Esophagus squamous epithelium (tissue), 5 donors: Measurements from ENCODE around the gene LRP11. TPM values are rescaled to one million over a fixed set of nuclear protein-coding genes. Genes with fewer than 3 reads are reported as not detected.
A peak's percentile ranks its signal among the peaks of the same experiment; 100 is the strongest.

Experiments used
- DNase-seq: peaks from one replicate; lab custom pipeline; 2025; lab: John Stamatoyannopoulos, UW
- H3K27ac ChIP-seq, 4 donors: fragments of 200-600 bp; sonication (generic); one replicate each; pipeline ENCODE4 v1.5.1; 2016 to 2019; ENCODE audit warnings: mild to moderate bottlenecking in 1 of 4
- H3K27me3 ChIP-seq, 4 donors: fragments of 200-600 bp; sonication (generic); 1 replicate in 3 of 4; 2 replicates in 1 of 4; pipeline versions ENCODE4 v1.5.1 to v1.6.0; 2017 to 2021; ENCODE audit warnings: antibody characterized with exemption in 1 of 4
- H3K36me3 ChIP-seq, 3 donors: fragments of 200-600 bp; sonication (generic); one replicate each; pipeline ENCODE4 v1.5.1; 2016 to 2019
- H3K4me1 ChIP-seq, 3 donors: fragments of 200-600 bp; sonication (generic); one replicate each; pipeline ENCODE4 v1.5.1; 2017 to 2019
- H3K4me3 ChIP-seq, 4 donors: fragments of 200-600 bp; sonication (generic); 1 replicate in 3 of 4; 2 replicates in 1 of 4; pipeline ENCODE4 v1.5.1; 2016 to 2019; ENCODE audit warnings: mild to moderate bottlenecking in 2 of 4, moderate library complexity in 1 of 4
- H3K9me3 ChIP-seq, 3 donors: fragments of 200-600 bp; sonication (generic); one replicate each; pipeline ENCODE4 v1.5.1; 2016 to 2019
- POLR2A ChIP-seq, 4 donors: fragments of 450-650 bp; IDR thresholded peaks; one replicate each; pipeline ENCODE4 v1.6.1; 2017; ENCODE audit warnings: antibody characterized with exemption in 4 of 4, mild to moderate bottlenecking in 4 of 4, moderate library complexity in 3 of 4
- WGBS, 2 donors: methylation state at CpG; one replicate each; pipeline ENCODE4 v1.1.5; 2018; 5-methylcytosine and 5-hydroxymethylcytosine counted together
- intact Hi-C: fragments of 100-400 bp; cut with DNase I; formaldehyde crosslinking; loops from one replicate; pipeline ENCODE4 v1.15.0; 2022
- total RNA-seq, 4 donors: library from RNA; depleted of rRNA; stranded (reverse); fragments of >200 nt; gene quantifications; one replicate each; pipeline ENCODE4 v1.1.0, GENCODE V29; 2016
- TF ChIP-seq, protein P1 (sequence below), 6 experiments: fragments of 450-650 bp in 4 of 6; fragments of 200-600 bp in 2 of 6; sonication (generic) in 2 of 6; IDR thresholded peaks; one replicate each; pipeline ENCODE4 v1.5.1; 2016 to 2019; ENCODE audit warnings: antibody characterized with exemption in 6 of 6, mild to moderate bottlenecking in 4 of 6, moderate library complexity in 4 of 6
- donor health status: DM: yes; HTN: yes; CAD: no.

Gene LRP11
- total RNA-seq, 4 donors from 2014 or later: 40.2 to 74.9 (median 58.4) TPM

DNA sequence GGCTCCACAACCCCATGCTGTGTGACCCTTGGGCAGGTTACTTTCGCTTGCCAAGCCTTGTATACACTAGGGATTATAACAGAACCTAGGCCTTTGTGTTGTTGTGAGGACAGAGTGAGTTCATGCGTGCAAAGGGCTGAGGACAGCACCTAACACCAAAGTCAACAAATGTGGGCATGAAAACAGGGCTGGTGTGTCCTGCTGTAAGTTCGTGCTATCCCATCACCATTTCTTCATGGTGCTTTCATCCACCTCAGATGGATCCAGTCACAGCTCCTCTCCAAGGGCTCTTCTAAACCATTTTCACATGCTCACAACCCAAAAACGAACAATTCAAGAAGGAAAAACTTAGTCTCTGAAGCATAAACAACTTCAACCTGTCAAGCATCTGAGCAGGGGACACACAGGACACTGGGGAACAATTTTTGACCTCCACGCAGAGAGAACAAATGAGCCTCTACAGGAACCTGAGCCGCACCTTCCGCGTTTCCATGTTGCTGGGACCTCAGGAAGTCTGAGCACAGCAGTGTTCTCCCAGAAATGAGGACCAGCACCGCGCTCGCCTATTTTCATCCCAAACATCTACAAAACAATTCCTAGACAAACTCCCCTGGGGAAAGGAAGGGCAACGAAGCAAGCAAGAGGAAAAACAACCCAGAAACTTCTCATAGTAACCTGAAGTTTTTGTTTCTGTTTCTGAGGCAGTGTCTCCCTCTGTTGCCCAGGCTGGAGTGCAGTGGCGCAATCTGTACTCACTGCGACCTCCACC, 3.1 kb downstream of the LRP11 start:
- Histone ChIP-seq H3K4me1 (peaks cover 26 to 82% (median 30%) of the 10 kb centered on the region in 3 donors), H3K36me3 (no peaks in the 10 kb centered on the region), H3K27me3 (no peaks in the 10 kb centered on the region), H3K27ac (peak overlapping the region; percentile 16 to 99 (median 62)), H3K4me3 (no peak overlapping the region), H3K9me3 (no peaks in the 10 kb centered on the region)
- intact Hi-C loops: no loop called here
- DNase-seq: no peak
- no peak for TF ChIP-seq POLR2A (IDR thresholded peaks at IDR 0.05)
- TF ChIP-seq, protein P1, sequence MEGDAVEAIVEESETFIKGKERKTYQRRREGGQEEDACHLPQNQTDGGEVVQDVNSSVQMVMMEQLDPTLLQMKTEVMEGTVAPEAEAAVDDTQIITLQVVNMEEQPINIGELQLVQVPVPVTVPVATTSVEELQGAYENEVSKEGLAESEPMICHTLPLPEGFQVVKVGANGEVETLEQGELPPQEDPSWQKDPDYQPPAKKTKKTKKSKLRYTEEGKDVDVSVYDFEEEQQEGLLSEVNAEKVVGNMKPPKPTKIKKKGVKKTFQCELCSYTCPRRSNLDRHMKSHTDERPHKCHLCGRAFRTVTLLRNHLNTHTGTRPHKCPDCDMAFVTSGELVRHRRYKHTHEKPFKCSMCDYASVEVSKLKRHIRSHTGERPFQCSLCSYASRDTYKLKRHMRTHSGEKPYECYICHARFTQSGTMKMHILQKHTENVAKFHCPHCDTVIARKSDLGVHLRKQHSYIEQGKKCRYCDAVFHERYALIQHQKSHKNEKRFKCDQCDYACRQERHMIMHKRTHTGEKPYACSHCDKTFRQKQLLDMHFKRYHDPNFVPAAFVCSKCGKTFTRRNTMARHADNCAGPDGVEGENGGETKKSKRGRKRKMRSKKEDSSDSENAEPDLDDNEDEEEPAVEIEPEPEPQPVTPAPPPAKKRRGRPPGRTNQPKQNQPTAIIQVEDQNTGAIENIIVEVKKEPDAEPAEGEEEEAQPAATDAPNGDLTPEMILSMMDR (IDR thresholded peaks at IDR 0.05): peak in 2 of 6 experiments; percentile 8 to 10
- 77 to 84% methylated on average over 14 of the region's 14 CpGs for WGBS, 2 donors

DNA sequence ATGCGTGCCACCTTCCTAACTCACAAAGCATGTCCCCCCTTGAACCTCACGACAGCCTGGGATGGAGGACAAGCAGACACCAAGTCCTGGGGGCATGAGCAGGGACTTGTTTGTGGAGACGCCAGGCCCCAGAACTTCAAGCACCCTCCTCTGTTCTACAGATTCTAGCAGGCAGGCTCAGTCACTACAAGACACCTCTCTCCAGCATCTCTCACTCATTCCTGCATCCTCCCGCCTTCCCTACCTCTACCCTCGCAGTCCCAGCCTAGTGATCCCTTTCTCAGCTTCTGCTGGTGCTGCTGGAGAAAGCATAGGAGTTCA, 3.7 kb downstream of the LRP11 start:
- peak overlapping the region in 2 of 4 donors; percentile 2 to 12 for H3K27ac ChIP-seq
- WGBS, 2 donors: 78 to 79% methylated on average over 4 to 5 of the region's 5 CpGs
- no peaks in the 10 kb centered on the region for H3K9me3 ChIP-seq
- peaks cover 30 to 88% (median 30%) of the 10 kb centered on the region in 3 donors for H3K4me1 ChIP-seq
- H3K36me3 ChIP-seq: no peaks in the 10 kb centered on the region
- DNase-seq: no peak
- intact Hi-C loops: no loop called here
- TF ChIP-seq POLR2A (IDR thresholded peaks at IDR 0.05): no peak
- TF ChIP-seq, protein P1 (IDR thresholded peaks at IDR 0.05): no peak
- H3K27me3 ChIP-seq: no peaks in the 10 kb centered on the region
- H3K4me3 ChIP-seq: no peak overlapping the region

DNA sequence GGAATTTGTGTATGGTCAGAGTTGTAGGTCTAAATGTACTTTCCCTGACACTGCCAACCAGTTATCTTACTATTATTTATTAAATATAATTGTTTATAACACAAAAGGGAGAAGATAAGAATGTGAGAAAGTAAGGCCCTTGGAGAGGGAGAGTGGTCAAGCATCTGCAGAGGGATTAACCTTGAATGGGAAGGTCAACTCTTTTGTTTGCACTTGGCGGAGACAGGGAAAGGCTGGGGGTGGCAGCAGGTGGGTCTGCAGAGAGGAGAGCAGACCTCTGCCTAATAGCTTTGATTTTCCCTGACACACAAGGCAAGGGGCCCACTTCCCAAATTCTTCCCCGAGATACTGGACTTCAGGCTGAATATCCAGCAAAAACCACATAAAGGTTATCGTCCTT, 4.2 kb downstream of the LRP11 start:
- H3K4me1 ChIP-seq: peaks cover 30 to 90% (median 34%) of the 10 kb centered on the region in 3 donors
- H3K4me3 ChIP-seq: no peak overlapping the region
- peak overlapping the region in 2 of 4 donors; percentile 41 to 49 for H3K27ac ChIP-seq
- no peaks in the 10 kb centered on the region for H3K27me3 ChIP-seq
- WGBS, 2 donors: 98 to 99% methylated on average over 3 of the region's 3 CpGs
- DNase-seq: no peak
- H3K9me3 ChIP-seq: no peaks in the 10 kb centered on the region
- intact Hi-C loops: no loop called here
- H3K36me3 ChIP-seq: no peaks in the 10 kb centered on the region
- no peak for TF ChIP-seq POLR2A (IDR thresholded peaks at IDR 0.05)
- TF ChIP-seq, protein P1 (IDR thresholded peaks at IDR 0.05): no peak

DNA sequence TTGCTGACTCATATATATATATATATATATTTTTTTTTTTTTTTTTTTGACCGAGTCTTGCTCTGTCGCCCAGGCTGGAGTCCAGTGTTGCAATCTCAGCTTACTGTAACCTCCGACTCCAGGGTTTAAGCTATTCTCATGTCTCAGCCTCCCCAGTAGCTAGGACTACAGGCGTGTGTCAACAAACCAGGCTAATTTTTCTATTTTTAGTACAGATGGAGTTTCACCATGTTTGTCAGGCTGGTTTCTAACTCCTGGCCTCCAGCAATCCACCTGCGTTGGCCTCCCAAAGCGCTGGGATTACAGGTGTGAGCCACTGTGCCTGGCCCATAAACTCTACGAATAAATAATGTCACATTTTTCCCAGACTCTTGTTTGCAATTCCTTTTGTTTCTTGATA, 4.8 kb downstream of the LRP11 start:
- WGBS, 2 donors: 32 to 70% methylated on average over 3 to 7 of the region's 7 CpGs
- Histone ChIP-seq H3K36me3 (no peaks in the 10 kb centered on the region), H3K4me1 (peaks cover 26 to 90% (median 32%) of the 10 kb centered on the region in 3 donors), H3K9me3 (no peaks in the 10 kb centered on the region), H3K27ac (peak overlapping the region in 3 of 4 donors; percentile 23 to 49 (median 41)), H3K4me3 (no peak overlapping the region), H3K27me3 (no peaks in the 10 kb centered on the region)
- intact Hi-C loops: no loop called here
- DNase-seq: no peak
- TF ChIP-seq POLR2A (IDR thresholded peaks at IDR 0.05): no peak
- TF ChIP-seq, protein P1 (IDR thresholded peaks at IDR 0.05): no peak

DNA sequence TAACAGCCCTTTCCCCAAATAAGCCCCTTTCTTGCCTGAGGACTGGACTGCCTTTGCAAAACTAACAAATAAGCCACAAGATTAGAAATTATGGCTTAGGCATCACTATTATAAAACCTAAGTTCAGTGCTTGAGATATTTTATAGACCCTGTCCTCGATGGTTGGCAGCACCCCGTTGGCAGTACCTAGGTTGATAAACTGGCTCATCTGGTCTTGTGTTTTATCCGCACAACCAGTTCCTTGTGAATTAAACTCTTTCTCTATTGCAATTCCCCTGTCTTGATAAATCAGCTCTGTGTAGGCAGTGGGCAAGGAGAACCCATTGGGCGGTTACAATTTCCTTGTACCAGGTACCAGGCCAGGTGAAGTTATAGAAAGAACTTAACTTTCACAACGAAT, 6.6 kb downstream of the LRP11 start:
- Histone ChIP-seq H3K9me3 (no peaks in the 10 kb centered on the region), H3K4me1 (peaks cover 22 to 100% (median 35%) of the 10 kb centered on the region in 3 donors), H3K27me3 (no peaks in the 10 kb centered on the region), H3K36me3 (no peaks in the 10 kb centered on the region), H3K4me3 (no peak overlapping the region), H3K27ac (peak overlapping the region in 3 of 4 donors; percentile 77 to 89 (median 80))
- no peak for DNase-seq
- WGBS, 2 donors: 57 to 64% methylated on average over 5 of the region's 5 CpGs
- no peak for TF ChIP-seq POLR2A (IDR thresholded peaks at IDR 0.05)
- TF ChIP-seq, protein P1 (IDR thresholded peaks at IDR 0.05): no peak
- intact Hi-C loops: no loop called here
